Activated naive CD4-positive, alpha-beta T cell (primary cell): ENCODE data around the gene ZNF135.

Experiments used
- DNase-seq, 4 experiments: peaks; one replicate each; lab custom pipeline; 2025; lab: John Stamatoyannopoulos, UW

Gene ZNF135

GRCh38 chr19:58059003-58059670 is at the start of gene ZNF135:
Gene ZNF135 (plus strand): TSS chr19:58059282. CDS start chr19:58060003, 721 bp downstream.
- DNase-seq: peak; percentile 12 to 56 (median 26)

- no peak for DNase-seq
Observed at GRCh38 chr19:58009301-58009665, 49.8 kb upstream of the ZNF135 start.

- peak in 1 of 4 experiments; percentile 11 for DNase-seq
Observed at GRCh38 chr19:58009666-58010301, 49.3 kb upstream of the ZNF135 start.

GRCh38 chr19:58010507-58010906 is 48.6 kb upstream of the ZNF135 start:
- no peak for DNase-seq

GRCh38 chr19:58014141-58014540 is 44.9 kb upstream of the ZNF135 start:
- DNase-seq: no peak

- no peak for DNase-seq
Observed at GRCh38 chr19:58020129-58020528, 39.0 kb upstream of the ZNF135 start.

- no peak for DNase-seq
Observed at GRCh38 chr19:58021541-58022282, 37.4 kb upstream of the ZNF135 start.

GRCh38 chr19:58022283-58022660 is 36.8 kb upstream of the ZNF135 start:
- no peak for DNase-seq

- no peak for DNase-seq
Observed at GRCh38 chr19:58024661-58025060, 34.4 kb upstream of the ZNF135 start.

GRCh38 chr19:58033741-58034476 is 25.2 kb upstream of the ZNF135 start, which contains the start of gene ZSCAN1:
Gene ZSCAN1 (plus strand): TSS chr19:58034025. CDS start chr19:58037837, 3,812 bp downstream.
- DNase-seq: peak in 1 of 4 experiments; percentile 1

GRCh38 chr19:58034477-58034793 is 24.6 kb upstream of the ZNF135 start:
- no peak for DNase-seq

- DNase-seq: no peak
Observed at GRCh38 chr19:58035863-58036262, 23.2 kb upstream of the ZNF135 start.

GRCh38 chr19:58037927-58038687 is 21.0 kb upstream of the ZNF135 start:
- DNase-seq: no peak

- no peak for DNase-seq
Observed at GRCh38 chr19:58038688-58039204, 20.3 kb upstream of the ZNF135 start.

GRCh38 chr19:58040751-58041525 is 18.1 kb upstream of the ZNF135 start:
- no peak for DNase-seq

GRCh38 chr19:58042495-58043340 is 16.4 kb upstream of the ZNF135 start:
- DNase-seq: no peak

- DNase-seq: no peak
Observed at GRCh38 chr19:58044391-58044790, 14.7 kb upstream of the ZNF135 start.

- no peak for DNase-seq
Observed at GRCh38 chr19:58044886-58045285, 14.2 kb upstream of the ZNF135 start.

GRCh38 chr19:58045411-58046050 is 13.6 kb upstream of the ZNF135 start:
- DNase-seq: no peak
